Measurements from ENCODE around the gene PTPRD.

- TF ChIP-seq, protein P1, sequence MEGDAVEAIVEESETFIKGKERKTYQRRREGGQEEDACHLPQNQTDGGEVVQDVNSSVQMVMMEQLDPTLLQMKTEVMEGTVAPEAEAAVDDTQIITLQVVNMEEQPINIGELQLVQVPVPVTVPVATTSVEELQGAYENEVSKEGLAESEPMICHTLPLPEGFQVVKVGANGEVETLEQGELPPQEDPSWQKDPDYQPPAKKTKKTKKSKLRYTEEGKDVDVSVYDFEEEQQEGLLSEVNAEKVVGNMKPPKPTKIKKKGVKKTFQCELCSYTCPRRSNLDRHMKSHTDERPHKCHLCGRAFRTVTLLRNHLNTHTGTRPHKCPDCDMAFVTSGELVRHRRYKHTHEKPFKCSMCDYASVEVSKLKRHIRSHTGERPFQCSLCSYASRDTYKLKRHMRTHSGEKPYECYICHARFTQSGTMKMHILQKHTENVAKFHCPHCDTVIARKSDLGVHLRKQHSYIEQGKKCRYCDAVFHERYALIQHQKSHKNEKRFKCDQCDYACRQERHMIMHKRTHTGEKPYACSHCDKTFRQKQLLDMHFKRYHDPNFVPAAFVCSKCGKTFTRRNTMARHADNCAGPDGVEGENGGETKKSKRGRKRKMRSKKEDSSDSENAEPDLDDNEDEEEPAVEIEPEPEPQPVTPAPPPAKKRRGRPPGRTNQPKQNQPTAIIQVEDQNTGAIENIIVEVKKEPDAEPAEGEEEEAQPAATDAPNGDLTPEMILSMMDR (IDR thresholded peaks at IDR 0.05): no peak
- TF ChIP-seq EZH2 (IDR thresholded peaks at IDR 0.05; ENCODE audit: borderline replicate concordance, insufficient read depth, low read depth, low read length, poor library complexity, severe bottlenecking): no peak
Observed at GRCh38 chr9:9257999-9258498, 1354.8 kb downstream of the PTPRD start.

All from B cell (primary cell).